Measurements from ENCODE around the gene AGAP1.

GRCh38 chr2:235898766-235899165, 404.9 kb downstream of the AGAP1 start:
- TF ChIP-seq CTCF (IDR thresholded peaks at IDR 0.05 in 8 of 11, conservative IDR thresholded peaks at IDR 0.05 in 3 of 11) (no peak), POLR2A (IDR thresholded peaks at IDR 0.05) (no peak)

All from spleen (tissue), 7 donors.